ENCODE measurements around the gene UBE4A. TPM values are rescaled to one million over a fixed set of nuclear protein-coding genes. Genes with fewer than 3 reads are reported as not detected.

The UBE4A gene
- total RNA-seq, 2 experiments from 2014 or later = 54.0 to 55.7 TPM

DNA sequence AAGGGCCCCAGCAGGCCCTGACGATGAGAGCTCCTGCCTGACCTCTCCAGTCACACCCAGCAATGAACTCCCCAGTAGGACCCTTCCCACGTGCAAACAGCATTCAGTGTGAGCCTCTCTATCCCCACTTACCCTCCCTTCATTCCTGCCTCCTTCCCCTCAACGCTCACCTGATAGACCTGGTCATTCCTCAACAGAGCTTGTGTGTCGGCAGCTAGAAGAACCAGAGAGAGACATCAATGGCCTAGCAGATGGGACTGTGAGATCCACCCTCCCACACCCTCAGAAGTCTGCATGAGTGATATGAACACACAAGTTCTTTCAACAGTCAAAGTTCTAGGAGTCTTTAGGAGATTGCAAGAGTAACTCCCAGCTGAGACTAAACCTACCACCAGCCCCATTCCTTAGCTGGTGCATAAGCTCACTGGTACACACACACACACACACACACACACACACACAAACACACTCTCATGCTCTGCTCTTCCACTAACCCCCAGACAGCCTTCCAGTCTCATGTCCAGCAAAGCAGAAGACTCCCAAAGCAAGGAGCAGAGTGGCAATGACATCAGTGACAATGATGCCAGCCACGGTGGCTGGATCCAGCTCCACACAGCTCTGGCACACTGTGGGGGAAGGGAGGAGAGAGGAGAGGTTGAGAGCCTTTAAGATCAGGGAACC is 20.0 kb upstream of the UBE4A start:
- POLR2A ChIA-PET = interaction anchor here (0.6 to 2.9 kb wide), 5 partner anchors 14 to 35 kb away, joined by 3 to 16 read pairs (median 4); partner anchors contain the start of gene CD3E
- CTCF ChIA-PET = interaction anchor here (0.6 to 8.3 kb wide), 7 partner anchors 10 to 143 kb away, joined by 3 to 69 read pairs (median 4); partner anchors contain the start of gene CD3E

DNA sequence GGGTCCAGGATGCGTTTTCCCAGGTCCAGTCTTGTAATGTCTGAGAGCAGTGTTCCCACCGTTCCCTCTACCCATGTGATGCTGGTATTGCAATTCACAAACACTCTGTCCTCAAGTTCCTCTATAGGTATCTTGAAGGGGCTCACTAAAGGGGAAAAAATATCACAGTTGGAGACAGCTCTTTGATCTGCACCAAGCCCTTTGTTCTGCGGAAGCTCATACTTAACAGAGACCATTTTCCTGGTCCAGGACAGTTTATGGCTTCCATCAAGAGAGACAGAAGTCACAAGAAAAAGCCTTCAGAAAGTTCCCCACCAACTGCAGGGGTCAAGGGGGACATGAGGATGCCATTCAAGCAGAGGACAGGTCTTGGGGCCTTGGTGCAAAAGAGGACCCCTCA is 19.0 kb upstream of the UBE4A start:
- ChIA-PET CTCF (interaction anchor here (0.9 to 8.3 kb wide), 5 partner anchors 9 to 45 kb away, joined by 3 to 69 read pairs (median 4); partner anchors contain the start of gene CD3E), POLR2A (interaction anchor here (2.3 to 2.9 kb wide), 2 partner anchors 32 to 36 kb away, joined by 7 to 16 read pairs; partner anchors contain the start of gene CD3E)

GRCh38 chr11:118341261-118341660 is 18.1 kb upstream of the UBE4A start:
- POLR2A ChIA-PET = interaction anchor here (0.6 to 2.4 kb wide), 4 partner anchors 33 to 127 kb away, joined by 3 to 21 read pairs (median 5); partner anchors contain the start of genes CD3E and MPZL2
- CTCF ChIA-PET = interaction anchor here (0.9 to 8.3 kb wide), 5 partner anchors 35 to 143 kb away, joined by 3 to 69 read pairs (median 4); partner anchors contain the start of genes CD3E and JAML

GRCh38 chr11:118341815-118342489 is 17.4 kb upstream of the UBE4A start:
- POLR2A ChIA-PET = interaction anchor here (0.6 to 2.4 kb wide), 7 partner anchors 20 to 128 kb away, joined by 3 to 21 read pairs (median 3); partner anchors contain the start of genes CD3E and MPZL2
- CTCF ChIA-PET = interaction anchor here (0.7 to 8.3 kb wide), 6 partner anchors 11 to 192 kb away, joined by 3 to 69 read pairs (median 6); partner anchors contain the start of genes CD3E and JAML

GRCh38 chr11:118342503-118343161 is 16.8 kb upstream of the UBE4A start, which contains the start of gene CD3D:
TSS of gene CD3D (minus strand) at chr11:118342705. CDS start at chr11:118342607, 98 bp downstream.
- ChIA-PET CTCF (interaction anchor here (0.7 to 8.3 kb wide), 6 partner anchors 10 to 193 kb away, joined by 3 to 69 read pairs (median 6); partner anchors contain the start of genes CD3E and JAML), POLR2A (interaction anchor here (0.8 to 2.4 kb wide), 7 partner anchors 17 to 128 kb away, joined by 3 to 21 read pairs (median 3); partner anchors contain the start of gene CD3E)

- ChIA-PET CTCF (interaction anchor here (1.0 to 8.3 kb wide), 4 partner anchors 10 to 48 kb away, joined by 6 to 69 read pairs (median 9); partner anchors contain the start of gene CD3E), POLR2A (interaction anchor here (0.6 to 2.4 kb wide), 3 partner anchors 16 to 141 kb away, joined by 3 to 21 read pairs (median 3); partner anchors contain the start of gene CD3E)
Measured at GRCh38 chr11:118343248-118343647, 16.2 kb upstream of the UBE4A start.

DNA sequence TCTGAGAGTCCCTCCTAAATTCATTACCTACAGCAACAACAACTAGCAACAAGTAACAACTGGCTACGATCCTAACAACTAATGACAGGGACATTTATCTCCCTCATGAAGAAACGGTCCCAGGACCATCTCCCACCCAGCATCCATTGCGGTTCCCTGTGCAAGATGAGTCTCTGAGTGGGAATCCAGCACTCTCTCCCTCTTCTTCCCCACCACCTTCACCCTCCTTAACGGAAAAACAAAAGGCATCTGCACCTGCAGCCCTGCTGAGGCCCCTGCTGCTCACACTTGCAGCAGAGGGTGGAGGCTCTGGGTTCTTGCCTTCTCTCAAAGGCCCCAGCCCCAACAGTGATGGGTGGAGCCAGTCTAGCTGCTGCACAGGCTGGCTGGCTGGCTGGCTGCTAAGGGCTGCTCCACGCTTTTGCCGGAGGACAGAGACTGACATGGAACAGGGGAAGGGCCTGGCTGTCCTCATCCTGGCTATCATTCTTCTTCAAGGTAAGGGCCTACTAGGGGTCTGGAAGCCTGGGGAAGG is 15.4 kb upstream of the UBE4A start, which contains the start of gene CD3G:
TSS of gene CD3G (plus strand) at position 364 of the 535 bp plus-strand sequence. CDS start at position 444, 80 bp downstream.
- CTCF ChIA-PET = interaction anchor here (1.6 to 8.3 kb wide), 3 partner anchors 9 to 146 kb away, joined by 7 to 69 read pairs (median 11); partner anchors contain the start of gene CD3E
- POLR2A ChIA-PET = interaction anchor here (0.6 kb wide), 1 partner anchor 39 kb away, joined by 3 read pairs; no protein-coding TSS in a partner anchor

- CTCF ChIA-PET = interaction anchor here (0.8 to 0.9 kb wide), 2 partner anchors 10 to 205 kb away, joined by 3 read pairs; no protein-coding TSS in a partner anchor
Measured at GRCh38 chr11:118349475-118349874, 9.9 kb upstream of the UBE4A start.

DNA sequence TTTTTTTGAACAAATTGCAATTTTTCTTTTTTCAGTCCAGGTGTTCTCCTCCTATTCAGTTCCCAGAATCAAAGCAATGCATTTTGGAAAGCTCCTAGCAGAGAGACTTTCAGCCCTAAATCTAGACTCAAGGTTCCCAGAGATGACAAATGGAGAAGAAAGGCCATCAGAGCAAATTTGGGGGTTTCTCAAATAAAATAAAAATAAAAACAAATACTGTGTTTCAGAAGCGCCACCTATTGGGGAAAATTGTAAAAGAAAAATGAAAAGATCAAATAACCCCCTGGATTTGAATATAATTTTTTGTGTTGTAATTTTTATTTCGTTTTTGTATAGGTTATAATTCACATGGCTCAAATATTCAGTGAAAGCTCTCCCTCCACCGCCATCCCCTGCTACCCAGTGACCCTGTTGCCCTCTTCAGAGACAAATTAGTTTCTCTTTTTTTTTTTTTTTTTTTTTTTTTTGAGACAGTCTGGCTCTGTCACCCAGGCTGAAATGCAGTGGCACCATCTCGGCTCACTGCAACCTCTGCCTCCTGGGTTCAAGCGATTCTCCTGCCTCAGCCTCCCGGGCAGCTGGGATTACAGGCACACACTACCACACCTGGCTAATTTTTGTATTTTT is 6.2 kb upstream of the UBE4A start:
- CTCF ChIA-PET = interaction anchor here (0.6 to 2.4 kb wide), 11 partner anchors 8 to 170 kb away, joined by 3 to 11 read pairs (median 4); partner anchors contain the start of genes CD3D and CD3G
- POLR2A ChIA-PET = interaction anchor here (1.0 kb wide), 1 partner anchor 13 kb away, joined by 3 read pairs; no protein-coding TSS in a partner anchor

More at GRCh38 chr11:118349475-118349874, 9.9 kb upstream of the UBE4A start:
- POLR2A ChIA-PET = interaction anchor here (0.7 kb wide), 1 partner anchor 45 kb away, joined by 3 read pairs; the partner anchor contains the start of gene CD3E

DNA sequence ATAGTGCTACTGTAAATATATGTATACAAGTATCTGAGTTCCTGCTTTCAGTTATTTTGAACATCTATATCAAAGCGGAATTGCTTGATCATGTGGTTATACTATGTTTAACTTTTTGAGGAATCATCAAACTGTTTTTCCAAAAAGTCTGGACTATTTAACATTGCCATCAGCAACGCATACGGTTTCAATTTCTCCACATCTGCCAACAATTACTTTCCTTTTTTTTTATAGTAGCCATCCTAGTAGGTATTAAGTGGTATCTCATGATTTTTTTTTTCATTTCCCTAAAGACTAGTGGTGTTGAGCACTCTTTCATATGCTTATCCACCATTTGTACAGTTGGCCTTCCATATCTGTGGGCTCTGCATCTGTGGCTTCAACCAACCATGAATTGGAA is 1.3 kb upstream of the UBE4A start:
- POLR2A ChIA-PET = no interaction called here
- CTCF ChIA-PET = no interaction called here

- CTCF ChIA-PET = interaction anchor here (1.2 to 1.6 kb wide), 3 partner anchors 70 to 193 kb away, joined by 3 to 4 read pairs (median 4); no protein-coding TSS in a partner anchor
- POLR2A ChIA-PET = interaction anchor here (0.6 kb wide), 1 partner anchor 148 kb away, joined by 3 read pairs; no protein-coding TSS in a partner anchor
Measured at GRCh38 chr11:118364956-118365615, 5.7 kb downstream of the UBE4A start.

DNA sequence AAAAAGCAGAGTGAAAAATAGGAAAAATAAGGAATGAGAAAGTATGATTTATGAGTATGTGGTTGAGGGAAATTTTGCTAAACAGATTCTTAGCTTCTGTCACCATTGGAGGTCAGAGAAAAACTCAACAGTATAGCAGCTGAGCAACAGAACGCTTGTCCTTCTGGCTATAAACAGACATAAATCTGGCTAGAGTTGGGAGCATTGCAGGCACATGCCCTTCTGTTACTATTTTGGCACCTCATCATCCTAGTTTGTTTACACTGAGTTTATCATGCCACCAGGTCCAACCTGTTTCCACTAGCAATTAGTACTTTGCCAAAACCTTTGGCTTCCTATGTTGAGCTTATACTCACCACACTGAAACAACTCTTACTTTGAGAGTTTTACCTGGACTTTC is 6.9 kb downstream of the UBE4A start:
- POLR2A ChIA-PET = no interaction called here
- CTCF ChIA-PET = interaction anchor here (1.3 kb wide), 1 partner anchor 69 kb away, joined by 3 read pairs; no protein-coding TSS in a partner anchor

- ChIA-PET POLR2A (interaction anchor here (1.1 kb wide), 1 partner anchor 92 kb away, joined by 8 read pairs; no protein-coding TSS in a partner anchor), CTCF (no interaction called here)
Measured at GRCh38 chr11:118370774-118371173, 11.4 kb downstream of the UBE4A start.

DNA sequence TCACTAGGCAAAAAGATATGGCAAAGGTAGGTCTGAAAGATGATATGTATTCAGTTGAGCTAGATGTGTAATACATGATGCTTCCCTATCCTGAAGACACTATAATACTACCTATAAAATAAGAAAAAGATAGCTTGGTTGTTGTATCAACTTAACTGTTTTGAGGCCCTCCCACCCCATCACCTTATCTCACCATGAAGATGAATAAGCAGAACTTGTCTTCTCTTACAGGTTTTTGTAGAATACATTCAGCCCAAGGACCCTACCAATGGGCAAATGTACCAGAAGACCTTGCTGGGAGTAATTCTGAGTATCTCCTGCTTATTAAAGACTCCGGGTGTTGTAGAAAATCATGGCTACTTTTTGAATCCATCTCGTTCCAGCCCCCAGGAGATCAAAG is 13.9 kb downstream of the UBE4A start:
- POLR2A ChIA-PET = no interaction called here
- CTCF ChIA-PET = no interaction called here

DNA sequence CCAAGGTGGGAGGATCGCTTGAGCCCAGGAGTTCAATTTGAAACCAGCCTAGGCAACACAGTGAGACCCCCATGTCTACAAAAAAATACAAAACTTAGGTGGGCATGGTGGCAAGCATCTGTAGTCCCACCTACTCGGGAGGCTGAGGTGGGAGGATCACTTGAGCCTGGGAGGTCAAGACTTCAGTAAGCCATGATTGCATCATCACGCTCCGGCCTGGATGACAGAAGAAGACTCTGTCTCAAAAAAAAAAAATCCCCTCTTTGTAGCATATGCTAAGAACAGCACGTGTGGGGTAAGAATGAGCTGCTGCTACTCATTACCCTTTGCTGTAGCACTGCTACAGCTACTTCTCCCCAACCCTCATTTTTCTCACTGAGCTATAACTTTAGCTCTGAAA is 14.5 kb downstream of the UBE4A start:
- ChIA-PET POLR2A (no interaction called here), CTCF (interaction anchor here (0.6 kb wide), 1 partner anchor 20 kb away, joined by 3 read pairs; no protein-coding TSS in a partner anchor)

GRCh38 chr11:118374729-118375128 is 15.3 kb downstream of the UBE4A start:
- CTCF ChIA-PET = interaction anchor here (0.6 to 1.1 kb wide), 2 partner anchors 12 to 21 kb away, joined by 3 read pairs; no protein-coding TSS in a partner anchor

More at GRCh38 chr11:118374729-118375128, 15.3 kb downstream of the UBE4A start:
- POLR2A ChIA-PET = interaction anchor here (0.6 kb wide), 1 partner anchor 37 kb away, joined by 4 read pairs; no protein-coding TSS in a partner anchor
